ENCODE measurements around the gene CD99. TPM values are rescaled to one million over a fixed set of nuclear protein-coding genes. Genes with fewer than 3 reads are reported as not detected.
A peak's percentile ranks its signal among the peaks of the same experiment; 100 is the strongest.

CD99 gene
- total RNA-seq, 1 experiment from 2014 or later: 1,443 TPM

DNA sequence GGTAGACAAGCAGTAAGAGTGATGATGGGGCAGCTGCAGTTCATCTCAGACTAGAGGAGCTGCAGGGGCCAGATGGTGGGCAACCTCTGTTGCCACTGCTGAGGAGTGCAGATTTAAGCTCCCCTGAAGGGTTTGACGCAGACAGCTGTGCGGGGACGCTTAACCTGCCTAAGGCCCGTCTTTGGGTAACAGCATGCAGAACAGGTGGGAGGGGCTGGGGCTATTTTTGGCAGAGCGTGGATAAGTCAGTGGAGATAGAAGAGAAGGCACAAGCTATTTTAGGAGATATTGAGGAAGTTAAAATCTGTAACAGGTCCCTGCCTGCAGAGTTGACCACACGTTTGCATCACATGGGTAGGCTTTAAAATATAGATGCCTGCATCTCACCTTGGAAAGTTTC, 10.5 kb downstream of the CD99 start:
- Histone ChIP-seq H3K9me3 (ENCODE audit: low read depth, low read length, poor library complexity, severe bottlenecking) (no peaks in the 10 kb centered on the region), H3K4me1 (ENCODE audit: insufficient read depth, low read length, poor library complexity, severe bottlenecking) (peaks cover 75% of the 10 kb centered on the region), H3K27ac (ENCODE audit: low read depth, low read length, poor library complexity, severe bottlenecking) (peak overlapping the region; percentile 92), H3K4me3 (ENCODE audit: low read depth, low read length, poor library complexity, severe bottlenecking) (no peak overlapping the region), H3K27me3 (replicated peaks; ENCODE audit: insufficient read depth, low read depth, low read length, poor library complexity) (no peaks in the 10 kb centered on the region), H3K36me3 (ENCODE audit: insufficient read depth, low read length, poor library complexity, severe bottlenecking) (peaks cover 65% of the 10 kb centered on the region)
- BruUV-seq (replicated peaks): no TSS peak
- TF ChIP-seq, protein P1, sequence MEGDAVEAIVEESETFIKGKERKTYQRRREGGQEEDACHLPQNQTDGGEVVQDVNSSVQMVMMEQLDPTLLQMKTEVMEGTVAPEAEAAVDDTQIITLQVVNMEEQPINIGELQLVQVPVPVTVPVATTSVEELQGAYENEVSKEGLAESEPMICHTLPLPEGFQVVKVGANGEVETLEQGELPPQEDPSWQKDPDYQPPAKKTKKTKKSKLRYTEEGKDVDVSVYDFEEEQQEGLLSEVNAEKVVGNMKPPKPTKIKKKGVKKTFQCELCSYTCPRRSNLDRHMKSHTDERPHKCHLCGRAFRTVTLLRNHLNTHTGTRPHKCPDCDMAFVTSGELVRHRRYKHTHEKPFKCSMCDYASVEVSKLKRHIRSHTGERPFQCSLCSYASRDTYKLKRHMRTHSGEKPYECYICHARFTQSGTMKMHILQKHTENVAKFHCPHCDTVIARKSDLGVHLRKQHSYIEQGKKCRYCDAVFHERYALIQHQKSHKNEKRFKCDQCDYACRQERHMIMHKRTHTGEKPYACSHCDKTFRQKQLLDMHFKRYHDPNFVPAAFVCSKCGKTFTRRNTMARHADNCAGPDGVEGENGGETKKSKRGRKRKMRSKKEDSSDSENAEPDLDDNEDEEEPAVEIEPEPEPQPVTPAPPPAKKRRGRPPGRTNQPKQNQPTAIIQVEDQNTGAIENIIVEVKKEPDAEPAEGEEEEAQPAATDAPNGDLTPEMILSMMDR (conservative IDR thresholded peaks at IDR 0.05; ENCODE audit: low read depth, low read length): no peak
- no peak for TF ChIP-seq EZH2 (IDR thresholded peaks at IDR 0.05; ENCODE audit: borderline replicate concordance, low read depth, low read length, poor library complexity, severe bottlenecking)
- intact Hi-C loops (cut with micrococcal nuclease; ENCODE audit: unreplicated experiment): no loop called here
- no peak for DNase-seq (ENCODE audit: low spot score)
- ChIA-PET CTCF (no interaction called here), POLR2A (ENCODE audit: low non-redundant PET) (no interaction called here)

DNA sequence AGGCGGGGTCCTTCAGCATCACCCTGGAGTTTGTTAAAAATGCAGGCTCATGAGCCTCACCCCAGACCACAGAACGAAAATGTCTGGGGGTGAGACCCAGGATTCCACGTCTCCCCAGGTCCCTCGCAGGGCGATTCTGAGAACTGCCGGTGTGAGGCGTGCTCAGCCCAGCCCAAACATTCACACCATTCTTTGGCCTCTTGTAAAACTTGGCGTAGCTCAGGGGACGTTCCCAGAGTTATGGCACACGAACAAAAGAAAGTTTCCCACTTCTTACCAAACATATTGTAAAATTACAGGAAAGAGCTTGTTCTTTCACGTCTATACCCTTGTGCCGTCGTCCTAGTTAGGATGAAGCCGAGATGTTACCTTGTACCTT, 12.9 kb downstream of the CD99 start:
- POLR2A ChIA-PET (ENCODE audit: low non-redundant PET): no interaction called here
- BruUV-seq (replicated peaks): no TSS peak
- CTCF ChIA-PET: no interaction called here
- peaks cover 76% of the 10 kb centered on the region for H3K4me1 ChIP-seq (ENCODE audit: insufficient read depth, low read length, poor library complexity, severe bottlenecking)
- peak overlapping the region; percentile 92 for H3K27ac ChIP-seq (ENCODE audit: low read depth, low read length, poor library complexity, severe bottlenecking)
- TF ChIP-seq EZH2 (IDR thresholded peaks at IDR 0.05; ENCODE audit: borderline replicate concordance, low read depth, low read length, poor library complexity, severe bottlenecking): no peak
- TF ChIP-seq, protein P1 (conservative IDR thresholded peaks at IDR 0.05; ENCODE audit: low read depth, low read length): peak; percentile 64
- peak; percentile 87 for DNase-seq (ENCODE audit: low spot score)
- no peaks in the 10 kb centered on the region for H3K9me3 ChIP-seq (ENCODE audit: low read depth, low read length, poor library complexity, severe bottlenecking)
- no peaks in the 10 kb centered on the region for H3K27me3 ChIP-seq (replicated peaks; ENCODE audit: insufficient read depth, low read depth, low read length, poor library complexity)
- peak overlapping the region; percentile 29 for H3K4me3 ChIP-seq (ENCODE audit: low read depth, low read length, poor library complexity, severe bottlenecking)
- intact Hi-C loops (cut with micrococcal nuclease; ENCODE audit: unreplicated experiment): loop anchor here (2.0 kb wide), 1 partner anchor 109 kb away; no protein-coding TSS in a partner anchor
- peaks cover 42% of the 10 kb centered on the region for H3K36me3 ChIP-seq (ENCODE audit: insufficient read depth, low read length, poor library complexity, severe bottlenecking)

DNA sequence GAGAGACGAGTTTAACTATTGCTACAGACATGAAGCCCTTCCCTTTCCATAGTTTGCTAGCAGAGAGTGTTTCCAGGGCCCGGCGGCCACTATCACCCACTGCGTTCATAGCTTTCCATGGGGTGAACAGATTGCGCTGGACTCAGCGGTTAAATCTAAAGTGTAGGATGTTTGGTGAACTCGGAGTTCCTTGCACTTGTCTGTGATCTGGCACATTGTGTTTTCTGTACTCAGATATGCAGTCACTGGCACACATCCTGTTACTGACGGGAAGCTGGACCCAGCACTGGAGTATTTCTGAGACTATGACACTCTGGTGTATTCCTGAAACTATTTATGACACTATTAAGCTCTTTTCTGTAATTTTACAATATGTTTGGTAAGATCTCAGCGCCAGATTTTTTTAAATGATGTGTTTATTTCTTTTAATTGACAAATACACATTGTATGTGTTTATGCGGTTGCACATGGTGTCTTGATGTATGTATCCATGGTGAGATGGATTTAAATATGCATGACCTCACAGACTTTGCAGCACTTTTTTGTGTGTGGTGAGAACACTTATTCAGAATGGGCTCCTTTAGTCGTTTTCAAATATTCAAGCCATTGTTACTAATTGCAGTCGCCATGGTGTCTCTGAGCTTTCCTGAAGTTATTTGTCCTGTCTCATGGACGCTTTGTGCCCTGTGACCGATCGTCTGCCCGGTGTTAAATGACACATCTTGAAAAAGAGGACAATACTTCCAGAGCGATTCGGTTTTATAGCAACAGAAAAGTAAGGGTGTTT, 14.1 kb downstream of the CD99 start:
- H3K36me3 ChIP-seq (ENCODE audit: insufficient read depth, low read length, poor library complexity, severe bottlenecking): peaks cover 30% of the 10 kb centered on the region
- H3K9me3 ChIP-seq (ENCODE audit: low read depth, low read length, poor library complexity, severe bottlenecking): no peaks in the 10 kb centered on the region
- POLR2A ChIA-PET (ENCODE audit: low non-redundant PET): no interaction called here
- H3K27ac ChIP-seq (ENCODE audit: low read depth, low read length, poor library complexity, severe bottlenecking): peak overlapping the region; percentile 92
- peak overlapping the region; percentile 9 for H3K4me3 ChIP-seq (ENCODE audit: low read depth, low read length, poor library complexity, severe bottlenecking)
- TF ChIP-seq EZH2 (IDR thresholded peaks at IDR 0.05; ENCODE audit: borderline replicate concordance, low read depth, low read length, poor library complexity, severe bottlenecking): no peak
- TF ChIP-seq, protein P1 (conservative IDR thresholded peaks at IDR 0.05; ENCODE audit: low read depth, low read length): no peak
- intact Hi-C loops (cut with micrococcal nuclease; ENCODE audit: unreplicated experiment): loop anchor here (2.0 kb wide), 1 partner anchor 108 kb away; no protein-coding TSS in a partner anchor
- no TSS peak for BruUV-seq (replicated peaks)
- DNase-seq (ENCODE audit: low spot score): no peak
- no peaks in the 10 kb centered on the region for H3K27me3 ChIP-seq (replicated peaks; ENCODE audit: insufficient read depth, low read depth, low read length, poor library complexity)
- peaks cover 87% of the 10 kb centered on the region for H3K4me1 ChIP-seq (ENCODE audit: insufficient read depth, low read length, poor library complexity, severe bottlenecking)
- CTCF ChIA-PET: no interaction called here
